ENCODE results near the gene SSBP3.

SSBP3 gene

GRCh38 chr1:54302549-54302948 is 103.6 kb downstream of the SSBP3 start:
- no peak for FAIRE-seq

DNA sequence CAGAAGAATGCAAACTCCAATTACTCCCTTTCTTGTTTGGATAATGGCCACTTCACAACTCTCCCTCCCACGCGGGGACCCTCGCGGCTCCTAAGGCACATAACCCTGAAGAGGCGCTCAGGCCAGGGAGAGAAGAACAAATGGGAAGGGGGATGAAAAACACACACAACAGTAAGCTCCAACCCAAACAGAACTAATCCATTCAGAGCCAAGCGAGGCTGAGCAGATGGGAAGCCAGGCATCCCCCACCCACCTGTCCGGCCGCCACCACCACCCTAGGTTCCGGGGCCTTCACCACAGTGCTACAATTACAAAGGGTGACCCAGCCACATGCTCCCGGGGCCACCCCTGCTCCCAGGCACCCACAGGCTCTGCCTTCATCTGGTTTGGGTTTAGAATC is 104.7 kb downstream of the SSBP3 start:
- no peak for FAIRE-seq

DNA sequence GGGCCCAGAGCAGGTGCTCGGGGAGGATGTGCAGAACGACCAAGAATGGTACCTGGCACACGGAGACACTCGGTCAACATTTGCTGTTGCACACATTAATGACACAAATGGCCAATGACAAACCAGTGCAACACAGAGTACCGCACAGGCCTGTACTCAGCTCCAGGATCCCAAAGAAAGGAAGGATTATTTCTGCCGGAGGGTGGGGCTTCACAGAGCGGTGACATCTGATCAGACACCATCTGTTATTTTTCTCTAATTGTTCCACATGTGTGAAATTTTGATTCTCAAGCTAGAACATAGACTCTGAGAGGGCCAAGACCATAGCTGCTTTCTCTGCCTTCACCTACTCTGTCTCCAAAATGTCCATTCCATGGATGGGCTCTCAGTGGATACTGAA is 105.8 kb downstream of the SSBP3 start:
- no peak for FAIRE-seq

DNA sequence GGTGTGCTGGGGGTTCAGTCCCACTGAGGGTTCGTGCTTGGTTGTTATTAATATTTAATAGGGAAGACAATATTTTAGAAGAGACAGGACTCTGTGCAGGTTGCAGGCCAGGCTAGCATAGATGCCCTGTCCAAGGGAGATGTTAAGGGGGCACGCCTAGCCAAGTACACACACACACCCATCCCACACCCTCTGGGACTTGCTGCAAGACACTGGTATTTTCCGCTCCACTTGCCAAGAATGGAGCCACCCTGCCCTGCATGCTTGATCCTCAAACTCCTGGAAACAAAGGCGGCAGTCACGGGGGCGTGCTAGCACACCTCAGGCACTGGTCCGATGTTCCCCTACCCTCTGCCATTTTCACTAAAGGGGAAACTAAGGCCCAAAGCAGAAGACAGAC is 107.2 kb downstream of the SSBP3 start:
- FAIRE-seq: no peak

GRCh38 chr1:54298284-54299033 is 107.7 kb downstream of the SSBP3 start:
- no peak for FAIRE-seq

GRCh38 chr1:54297596-54298283 is 108.5 kb downstream of the SSBP3 start:
- no peak for FAIRE-seq

GRCh38 chr1:54296666-54297065 is 109.5 kb downstream of the SSBP3 start:
- no peak for FAIRE-seq

- FAIRE-seq: no peak
These were observed 111.3 kb downstream of the SSBP3 start for GRCh38 chr1:54294887-54295286.

- no peak for FAIRE-seq
These were observed 113.9 kb downstream of the SSBP3 start for GRCh38 chr1:54292002-54292911.

DNA sequence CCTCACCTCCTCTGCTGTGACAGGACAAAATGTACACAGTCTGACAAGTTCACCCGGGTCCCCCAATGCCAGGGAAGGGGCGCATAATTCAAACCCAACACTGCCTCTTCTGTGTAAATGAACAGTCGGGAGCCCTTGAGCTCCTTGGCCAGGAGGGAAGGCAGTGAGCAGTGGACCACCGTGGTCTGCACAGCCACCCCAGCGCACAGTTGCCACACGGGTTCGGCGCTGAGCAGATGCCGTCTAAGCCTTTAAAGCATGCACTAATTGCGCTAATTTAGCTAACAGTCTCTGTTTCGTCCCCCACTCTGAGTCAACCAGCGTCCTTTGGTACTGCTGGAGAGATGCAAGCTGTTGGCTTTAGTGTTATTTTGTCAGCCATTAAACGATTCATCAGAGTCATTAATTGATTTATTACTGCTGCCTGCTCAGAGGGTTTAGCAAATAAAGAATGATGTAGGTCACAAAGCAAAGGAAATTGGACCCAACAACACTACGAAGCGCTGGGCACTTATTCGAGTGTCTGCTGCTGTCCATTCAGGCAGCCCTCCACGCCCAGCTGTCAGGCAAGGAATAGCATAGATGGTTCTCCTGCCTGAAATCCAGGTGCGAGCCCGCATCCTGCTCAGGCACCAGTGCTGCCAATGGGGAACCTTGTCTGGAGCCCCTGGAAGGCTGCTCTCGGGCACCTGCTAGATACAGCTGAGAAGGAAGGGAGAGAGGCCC is 114.8 kb downstream of the SSBP3 start:
- no peak for FAIRE-seq

GRCh38 chr1:54290506-54291184 is 115.5 kb downstream of the SSBP3 start:
- FAIRE-seq: no peak

GRCh38 chr1:54289712-54290233 is 116.4 kb downstream of the SSBP3 start:
- no peak for FAIRE-seq

DNA sequence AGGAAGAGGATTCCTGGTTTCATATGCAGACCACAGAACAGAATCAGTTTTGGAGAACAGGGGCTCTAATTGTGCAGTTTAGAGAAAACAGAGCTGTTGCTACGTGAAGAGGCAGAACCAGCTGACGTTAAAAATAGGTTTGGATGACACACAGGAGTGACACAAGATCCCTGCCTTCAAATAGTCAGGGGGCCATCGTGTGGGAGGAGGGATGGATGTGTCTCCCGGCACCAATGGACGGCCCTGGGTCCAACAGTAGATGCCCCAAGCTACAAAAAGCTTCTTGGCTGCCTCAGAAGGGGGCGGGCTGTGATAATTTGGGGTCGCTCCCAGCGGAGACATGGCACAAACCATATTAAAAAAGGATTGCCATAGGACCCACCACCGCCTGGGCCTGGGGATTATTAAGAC is 118.4 kb downstream of the SSBP3 start:
- FAIRE-seq: no peak

- no peak for FAIRE-seq
These were observed 119.0 kb downstream of the SSBP3 start for GRCh38 chr1:54287176-54287650.

GRCh38 chr1:54285815-54286345 is 120.3 kb downstream of the SSBP3 start:
- no peak for FAIRE-seq

GRCh38 chr1:54284781-54285529 is 121.2 kb downstream of the SSBP3 start:
- no peak for FAIRE-seq

DNA sequence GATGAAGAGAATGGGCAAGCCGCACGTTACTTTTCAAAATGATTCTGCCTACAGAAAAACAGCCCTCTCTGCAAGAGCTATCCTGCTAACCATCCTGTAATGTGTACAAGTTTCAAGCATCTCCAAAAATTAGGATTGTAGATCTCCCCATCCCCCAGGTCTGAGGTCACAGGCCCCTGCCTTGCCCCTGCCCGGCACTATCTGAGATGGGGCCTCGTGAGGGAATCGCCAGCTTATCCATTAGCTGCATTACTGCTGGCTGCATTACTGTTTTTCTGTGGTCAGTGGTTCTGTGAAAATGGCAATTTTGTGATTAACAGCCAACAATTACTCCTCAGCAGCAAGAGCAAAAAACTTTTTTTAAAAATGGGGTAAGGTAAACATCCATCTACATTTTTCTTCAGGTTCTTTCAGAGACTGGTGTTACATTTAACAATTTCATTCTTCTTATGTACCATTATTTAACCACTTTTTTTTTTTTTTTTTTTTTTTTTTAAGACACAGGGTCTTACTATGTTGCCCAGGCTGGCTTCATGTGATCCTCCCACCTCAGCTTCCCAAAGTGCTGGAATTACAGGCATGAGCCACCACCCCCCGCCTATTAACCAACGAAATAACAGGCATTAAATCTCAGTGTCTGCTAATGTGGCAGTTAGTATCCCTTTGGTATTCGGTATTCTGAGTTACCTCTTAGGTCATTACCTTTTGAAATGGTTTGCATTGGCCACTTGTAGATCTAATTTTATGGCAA is 122.4 kb downstream of the SSBP3 start:
- FAIRE-seq: no peak

GRCh38 chr1:54282101-54282847 is 123.9 kb downstream of the SSBP3 start:
- no peak for FAIRE-seq

GRCh38 chr1:54280651-54281050 is 125.5 kb downstream of the SSBP3 start:
- FAIRE-seq: no peak
